ENCODE data around the gene SLC9A3.

Gene SLC9A3

GRCh38 chr5:459562-460272, 64.5 kb downstream of the SLC9A3 start:
- no peak for TF ChIP-seq FOXM1 (IDR thresholded peaks at IDR 0.05; ENCODE audit: borderline replicate concordance, low read depth)

- TF ChIP-seq NFIC (IDR thresholded peaks at IDR 0.05): peak; percentile 30; the same call in 1 of the 2 replicates
- no peak for TF ChIP-seq FOXM1 (IDR thresholded peaks at IDR 0.05; ENCODE audit: borderline replicate concordance, low read depth)
- TF ChIP-seq USF1 (IDR thresholded peaks at IDR 0.05): 0 out of 2 replicates have a peak, but pooled peaks have one; percentile 8
- TF ChIP-seq TCF12 (IDR thresholded peaks at IDR 0.05; ENCODE audit: low read depth): 0 out of 2 replicates have a peak, but pooled peaks have one; percentile 30
Observed at GRCh38 chr5:458547-459353, 65.5 kb downstream of the SLC9A3 start.

- no peak for TF ChIP-seq ZBTB7A (IDR thresholded peaks at IDR 0.05; ENCODE audit: low read depth)
- TF ChIP-seq YY1 (IDR thresholded peaks at IDR 0.05; ENCODE audit: low read depth): no peak
- no peak for TF ChIP-seq CREB1 (IDR thresholded peaks at IDR 0.05; ENCODE audit: low read depth)
- no peak for TF ChIP-seq FOXM1 (IDR thresholded peaks at IDR 0.05; ENCODE audit: borderline replicate concordance, low read depth)
- no peak for TF ChIP-seq REST (IDR thresholded peaks at IDR 0.05; ENCODE audit: low read depth)
- no peak for TF ChIP-seq TCF12 (IDR thresholded peaks at IDR 0.05; ENCODE audit: low read depth)
- TF ChIP-seq CEBPB (IDR thresholded peaks at IDR 0.05): no peak
- TF ChIP-seq NFIC (IDR thresholded peaks at IDR 0.05): no peak
- no peak for TF ChIP-seq TAF1 (IDR thresholded peaks at IDR 0.05; ENCODE audit: low read depth)
- TF ChIP-seq USF1 (IDR thresholded peaks at IDR 0.05): no peak
- TF ChIP-seq RAD21 (IDR thresholded peaks at IDR 0.05; ENCODE audit: low read depth): no peak
- TF ChIP-seq EP300 (IDR thresholded peaks at IDR 0.05; ENCODE audit: borderline replicate concordance): no peak
- no peak for TF ChIP-seq EGR1 (IDR thresholded peaks at IDR 0.05)
- TF ChIP-seq TEAD4 (IDR thresholded peaks at IDR 0.05): no peak
- TF ChIP-seq MAX (IDR thresholded peaks at IDR 0.05): no peak
Observed at GRCh38 chr5:457195-457961, 66.9 kb downstream of the SLC9A3 start.

- TF ChIP-seq TEAD4 (IDR thresholded peaks at IDR 0.05) (no peak), TAF1 (IDR thresholded peaks at IDR 0.05; ENCODE audit: low read depth) (no peak), FOXM1 (IDR thresholded peaks at IDR 0.05; ENCODE audit: borderline replicate concordance, low read depth) (no peak), NFIC (IDR thresholded peaks at IDR 0.05) (no peak), YY1 (IDR thresholded peaks at IDR 0.05; ENCODE audit: low read depth) (no peak), TCF12 (IDR thresholded peaks at IDR 0.05; ENCODE audit: low read depth) (no peak), CREB1 (IDR thresholded peaks at IDR 0.05; ENCODE audit: low read depth) (no peak), REST (IDR thresholded peaks at IDR 0.05; ENCODE audit: low read depth) (no peak), CEBPB (IDR thresholded peaks at IDR 0.05) (no peak), EP300 (IDR thresholded peaks at IDR 0.05; ENCODE audit: borderline replicate concordance) (no peak), USF1 (IDR thresholded peaks at IDR 0.05) (no peak), EGR1 (IDR thresholded peaks at IDR 0.05) (no peak), ZBTB7A (IDR thresholded peaks at IDR 0.05; ENCODE audit: low read depth) (no peak), RAD21 (IDR thresholded peaks at IDR 0.05; ENCODE audit: low read depth) (no peak), MAX (IDR thresholded peaks at IDR 0.05) (no peak)
Observed at GRCh38 chr5:456351-457194, 67.7 kb downstream of the SLC9A3 start.

Measured in Ishikawa (cell line).